HepG2 (cell line): ENCODE measurements around the gene DPEP1. TPM values are rescaled to one million over a fixed set of nuclear protein-coding genes. Genes with fewer than 3 reads are reported as not detected.

Experiments used
- CAMTA2 ChIP-seq: sonication (generic); formaldehyde crosslinking; IDR thresholded peaks from 2 replicates; pipeline ENCODE4 v1.4.0; 2020; ENCODE audit warnings: mild to moderate bottlenecking, missing genetic modification reagents, borderline replicate concordance
- HOXA3 ChIP-seq: sonication (generic); formaldehyde crosslinking; IDR thresholded peaks from 2 replicates; pipeline ENCODE4 v1.5.0; 2020; ENCODE audit warnings: missing genetic modification reagents
- KDM4B ChIP-seq: sonication (generic); formaldehyde crosslinking; IDR thresholded peaks from 2 replicates; pipeline ENCODE4 v1.4.0; 2020; ENCODE audit warnings: missing genetic modification reagents
- LCORL ChIP-seq, 2 experiments: fragments of 450-650 bp in 1 of 2; sonication (generic) in 1 of 2; formaldehyde crosslinking in 1 of 2; IDR thresholded peaks; 2 replicates each; pipeline versions ENCODE4 v1.5.0 to v1.6.1; 2017 to 2020; ENCODE audit warnings: antibody characterized with exemption in 1 of 2, missing genetic modification reagents in 1 of 2
- NCOA5 ChIP-seq: sonication (generic); formaldehyde crosslinking; IDR thresholded peaks from 2 replicates; pipeline ENCODE4 v1.4.0; 2020; ENCODE audit warnings: missing genetic modification reagents
- NR3C1 ChIP-seq: sonication (generic); formaldehyde crosslinking; IDR thresholded peaks from 2 replicates; pipeline ENCODE4 v1.4.0; 2020; ENCODE audit warnings: missing genetic modification reagents
- TBP ChIP-seq: sonication (generic); formaldehyde crosslinking; IDR thresholded peaks from 2 replicates; pipeline ENCODE4 v1.5.0; 2020; ENCODE audit warnings: missing genetic modification reagents
- THRA ChIP-seq: sonication (generic); formaldehyde crosslinking; IDR thresholded peaks from 2 replicates; pipeline ENCODE4 v1.4.0; 2020; ENCODE audit warnings: missing genetic modification reagents, borderline replicate concordance
- ZBTB38 ChIP-seq: sonication (generic); formaldehyde crosslinking; IDR thresholded peaks from 2 replicates; pipeline ENCODE4 v1.5.1; 2020; ENCODE audit warnings: mild to moderate bottlenecking, missing genetic modification reagents
- ZC3H13 ChIP-seq: sonication (generic); formaldehyde crosslinking; IDR thresholded peaks from 2 replicates; pipeline ENCODE4 v1.8.1; 2023; ENCODE audit warnings: mild to moderate bottlenecking, missing genetic modification reagents, moderate library complexity
- ZFP36L1 ChIP-seq: sonication (generic); formaldehyde crosslinking; IDR thresholded peaks from 2 replicates; pipeline ENCODE4 v1.8.0; 2022; ENCODE audit warnings: mild to moderate bottlenecking, missing genetic modification reagents, moderate library complexity
- ZFX ChIP-seq: sonication (generic); formaldehyde crosslinking; IDR thresholded peaks from 2 replicates; pipeline ENCODE4 v1.4.0; 2020; ENCODE audit warnings: mild to moderate bottlenecking, low read depth, missing genetic modification reagents, moderate library complexity
- ZMAT3 ChIP-seq: sonication (generic); formaldehyde crosslinking; conservative IDR thresholded peaks from 2 replicates; pipeline ENCODE4 v1.7.0; 2021; ENCODE audit warnings: missing genetic modification reagents
- ZNF589 ChIP-seq: sonication (generic); formaldehyde crosslinking; conservative IDR thresholded peaks from 2 replicates; pipeline ENCODE4 v1.8.0; 2022; ENCODE audit warnings: mild to moderate bottlenecking, moderate library complexity, missing genetic modification reagents
- ZNF674 ChIP-seq: sonication (generic); formaldehyde crosslinking; IDR thresholded peaks from 2 replicates; pipeline ENCODE4 v1.5.0; 2020; ENCODE audit warnings: low read depth, mild to moderate bottlenecking, missing genetic modification reagents
- ZNF792 ChIP-seq: IDR thresholded peaks from 2 replicates; pipeline ENCODE4 v1.6.1; 2016
- polyA plus RNA-seq, 8 experiments: library from polyadenylated mRNA; depleted of rRNA in 3 of 8; stranded (reverse) in 7 of 8; unstranded in 1 of 8; fragments of >200 nt; fragmentation: Illumina TruSeq in 4 of 8; extraction: Trizol in 4 of 8; gene quantifications; 2 replicates each; pipeline versions ENCODE4 v1.2.1 to v1.2.3, GENCODE V29; 2011 to 2016; ENCODE audit warnings: low read depth in 4 of 8, missing spikeins in 1 of 8, mixed read lengths in 1 of 8; ENCODE audit not compliant: insufficient read depth in 1 of 8
- total RNA-seq, 5 experiments: library from RNA; depleted of rRNA; stranded (reverse); fragments of >200 nt; fragmentation: Illumina TruSeq; extraction: Trizol; gene quantifications; 2 replicates each; pipeline ENCODE4 v1.2.3, GENCODE V29; 2016; ENCODE audit warnings: low read depth in 1 of 5
- TF ChIP-seq, protein P1 (sequence below): sonication (generic); formaldehyde crosslinking; IDR thresholded peaks from 2 replicates; pipeline ENCODE4 v1.5.0; 2020; ENCODE audit warnings: mild to moderate bottlenecking, missing genetic modification reagents, borderline replicate concordance

The DPEP1 gene
- total and polyA plus RNA-seq, 2 of the 13 experiments (the other 11 are each of a cell fraction or from before 2014, with no cell fraction given) = 37.6 to 52.2 TPM

DNA sequence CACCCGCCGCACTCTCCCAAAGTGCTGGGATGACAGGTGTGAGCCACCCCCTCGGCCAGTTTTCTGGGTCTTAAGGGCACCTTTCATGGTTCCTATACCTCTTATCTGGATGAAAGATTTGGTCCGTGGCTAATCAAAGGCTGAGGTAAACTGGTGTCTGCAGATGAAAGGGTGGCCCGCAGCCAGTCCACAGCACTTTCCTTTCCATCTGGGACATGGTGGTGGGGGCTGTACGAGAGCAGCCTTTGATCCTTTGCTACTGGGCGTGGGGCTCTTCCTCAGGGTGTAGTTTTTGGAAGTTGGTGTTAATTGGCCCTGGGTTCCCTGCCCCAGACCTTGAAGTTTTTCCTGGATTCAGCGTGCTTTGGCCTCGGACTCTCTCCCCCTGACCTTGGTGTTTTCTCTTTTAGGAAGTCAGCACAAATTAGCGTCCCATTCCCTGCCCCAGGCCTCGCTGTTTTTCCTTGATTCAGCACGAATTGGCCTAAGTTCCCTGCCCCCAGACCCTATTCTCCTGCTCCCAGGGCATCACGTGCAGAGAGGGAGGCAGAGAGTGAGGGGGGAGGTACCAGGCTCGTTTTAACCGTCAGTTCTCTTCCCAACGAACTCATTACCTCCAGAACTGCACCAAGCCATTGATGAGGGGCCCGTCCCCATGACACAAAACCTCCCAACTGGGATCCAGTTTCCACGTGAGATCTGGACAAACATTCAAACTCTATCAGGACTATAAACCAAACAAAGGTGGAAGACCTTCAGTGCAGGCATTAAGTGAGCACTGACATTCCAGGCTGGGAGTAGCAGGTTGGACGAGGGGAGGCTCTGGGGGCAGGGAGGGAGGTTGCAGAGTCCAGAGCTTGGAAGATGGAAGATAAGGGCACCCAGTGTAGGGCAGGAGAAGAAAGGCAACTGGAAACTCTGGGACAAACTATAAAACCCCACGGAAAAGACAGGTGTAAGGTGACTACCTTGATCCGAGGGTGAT is 11.6 kb downstream of the DPEP1 start (continued):
- no peak for TF ChIP-seq NCOA5 (CRISPR knock-in tag)
- TF ChIP-seq, protein P1, sequence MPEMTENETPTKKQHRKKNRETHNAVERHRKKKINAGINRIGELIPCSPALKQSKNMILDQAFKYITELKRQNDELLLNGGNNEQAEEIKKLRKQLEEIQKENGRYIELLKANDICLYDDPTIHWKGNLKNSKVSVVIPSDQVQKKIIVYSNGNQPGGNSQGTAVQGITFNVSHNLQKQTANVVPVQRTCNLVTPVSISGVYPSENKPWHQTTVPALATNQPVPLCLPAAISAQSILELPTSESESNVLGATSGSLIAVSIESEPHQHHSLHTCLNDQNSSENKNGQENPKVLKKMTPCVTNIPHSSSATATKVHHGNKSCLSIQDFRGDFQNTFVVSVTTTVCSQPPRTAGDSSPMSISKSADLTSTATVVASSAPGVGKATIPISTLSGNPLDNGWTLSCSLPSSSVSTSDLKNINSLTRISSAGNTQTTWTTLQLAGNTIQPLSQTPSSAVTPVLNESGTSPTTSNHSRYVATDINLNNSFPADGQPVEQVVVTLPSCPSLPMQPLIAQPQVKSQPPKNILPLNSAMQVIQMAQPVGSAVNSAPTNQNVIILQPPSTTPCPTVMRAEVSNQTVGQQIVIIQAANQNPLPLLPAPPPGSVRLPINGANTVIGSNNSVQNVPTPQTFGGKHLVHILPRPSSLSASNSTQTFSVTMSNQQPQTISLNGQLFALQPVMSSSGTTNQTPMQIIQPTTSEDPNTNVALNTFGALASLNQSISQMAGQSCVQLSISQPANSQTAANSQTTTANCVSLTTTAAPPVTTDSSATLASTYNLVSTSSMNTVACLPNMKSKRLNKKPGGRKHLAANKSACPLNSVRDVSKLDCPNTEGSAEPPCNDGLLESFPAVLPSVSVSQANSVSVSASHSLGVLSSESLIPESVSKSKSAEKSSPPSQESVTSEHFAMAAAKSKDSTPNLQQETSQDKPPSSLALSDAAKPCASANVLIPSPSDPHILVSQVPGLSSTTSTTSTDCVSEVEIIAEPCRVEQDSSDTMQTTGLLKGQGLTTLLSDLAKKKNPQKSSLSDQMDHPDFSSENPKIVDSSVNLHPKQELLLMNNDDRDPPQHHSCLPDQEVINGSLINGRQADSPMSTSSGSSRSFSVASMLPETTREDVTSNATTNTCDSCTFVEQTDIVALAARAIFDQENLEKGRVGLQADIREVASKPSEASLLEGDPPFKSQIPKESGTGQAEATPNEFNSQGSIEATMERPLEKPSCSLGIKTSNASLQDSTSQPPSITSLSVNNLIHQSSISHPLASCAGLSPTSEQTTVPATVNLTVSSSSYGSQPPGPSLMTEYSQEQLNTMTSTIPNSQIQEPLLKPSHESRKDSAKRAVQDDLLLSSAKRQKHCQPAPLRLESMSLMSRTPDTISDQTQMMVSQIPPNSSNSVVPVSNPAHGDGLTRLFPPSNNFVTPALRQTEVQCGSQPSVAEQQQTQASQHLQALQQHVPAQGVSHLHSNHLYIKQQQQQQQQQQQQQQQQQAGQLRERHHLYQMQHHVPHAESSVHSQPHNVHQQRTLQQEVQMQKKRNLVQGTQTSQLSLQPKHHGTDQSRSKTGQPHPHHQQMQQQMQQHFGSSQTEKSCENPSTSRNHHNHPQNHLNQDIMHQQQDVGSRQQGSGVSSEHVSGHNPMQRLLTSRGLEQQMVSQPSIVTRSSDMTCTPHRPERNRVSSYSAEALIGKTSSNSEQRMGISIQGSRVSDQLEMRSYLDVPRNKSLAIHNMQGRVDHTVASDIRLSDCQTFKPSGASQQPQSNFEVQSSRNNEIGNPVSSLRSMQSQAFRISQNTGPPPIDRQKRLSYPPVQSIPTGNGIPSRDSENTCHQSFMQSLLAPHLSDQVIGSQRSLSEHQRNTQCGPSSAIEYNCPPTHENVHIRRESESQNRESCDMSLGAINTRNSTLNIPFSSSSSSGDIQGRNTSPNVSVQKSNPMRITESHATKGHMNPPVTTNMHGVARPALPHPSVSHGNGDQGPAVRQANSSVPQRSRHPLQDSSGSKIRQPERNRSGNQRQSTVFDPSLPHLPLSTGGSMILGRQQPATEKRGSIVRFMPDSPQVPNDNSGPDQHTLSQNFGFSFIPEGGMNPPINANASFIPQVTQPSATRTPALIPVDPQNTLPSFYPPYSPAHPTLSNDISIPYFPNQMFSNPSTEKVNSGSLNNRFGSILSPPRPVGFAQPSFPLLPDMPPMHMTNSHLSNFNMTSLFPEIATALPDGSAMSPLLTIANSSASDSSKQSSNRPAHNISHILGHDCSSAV (CRISPR knock-in tag) = no peak
- no peak for TF ChIP-seq NR3C1
- 0 out of 2 replicates have a peak, but pooled peaks have one; percentile 42 for TF ChIP-seq ZNF792 (CRISPR knock-in tag)
- TF ChIP-seq HOXA3 = peak; percentile 53; the same call in 1 of the 2 replicates
- TF ChIP-seq ZNF674 (CRISPR knock-in tag) = no peak
- TF ChIP-seq ZFX = peak; percentile 54; the same call in 1 of the 2 replicates
- no peak for TF ChIP-seq ZNF589 (CRISPR knock-in tag)
- TF ChIP-seq ZMAT3 (CRISPR knock-in tag) = no peak
- no peak for TF ChIP-seq CAMTA2
- no peak; the same call in 1 of the 2 replicates for TF ChIP-seq ZBTB38 (CRISPR knock-in tag)
- no peak; the same call in 1 of the 2 replicates for TF ChIP-seq ZC3H13 (CRISPR knock-in tag)
- TF ChIP-seq THRA (CRISPR knock-in tag) = no peak
- TF ChIP-seq LCORL (IDR thresholded peaks at IDR 0.05) = no peak
- peak; percentile 70; the same call in 1 of the 2 replicates for TF ChIP-seq LCORL (CRISPR knock-in tag; IDR thresholded peaks at IDR 0.05)
- TF ChIP-seq TBP (CRISPR knock-in tag) = no peak
- TF ChIP-seq ZFP36L1 (CRISPR knock-in tag) = no peak
- TF ChIP-seq KDM4B (CRISPR knock-in tag) = no peak
